Epithelial cell of prostate (primary cell): Measurements from ENCODE around the gene ERMN.
"Not testable (repeated sequence)": the region's sequence is repeated elsewhere in the genome, so short reads cannot be mapped to it uniquely, and the experiment has no call there.

Experiments used
- DNase-seq: peaks from one replicate; pipeline ENCODE4 v3.0.0-alpha.2; 2011; ENCODE audit warnings: low read depth, low spot score
- H3K27ac ChIP-seq: fragments of 450-650 bp; 2 replicates; pipeline ENCODE4 v1.5.1; 2017; ENCODE audit warnings: mild to moderate bottlenecking

Gene ERMN

GRCh38 chr2:157325786-157326185 lies at the start of gene ERMN:
ERMN (minus strand) TSS chr2:157325824; CDS start chr2:157325642, 182 bp downstream.
- no peak for DNase-seq
- no peak within 1 kb of the TSS for H3K27ac ChIP-seq

GRCh38 chr2:157375384-157375783 lies 49.8 kb upstream of the ERMN start:
- H3K27ac ChIP-seq = no peak overlapping the region
- no peak for DNase-seq

GRCh38 chr2:157368508-157368907 lies 42.9 kb upstream of the ERMN start:
- H3K27ac ChIP-seq, DNase-seq: not testable (repeated sequence)

- DNase-seq = no peak
- H3K27ac ChIP-seq = no peak overlapping the region
Measured at GRCh38 chr2:157367704-157368103, 42.1 kb upstream of the ERMN start.

GRCh38 chr2:157364257-157364974 lies 38.8 kb upstream of the ERMN start:
- H3K27ac ChIP-seq = no peak overlapping the region
- no peak for DNase-seq

- no peak for DNase-seq
Measured at GRCh38 chr2:157363612-157364101, 38.0 kb upstream of the ERMN start.

GRCh38 chr2:157362627-157363026 lies 37.0 kb upstream of the ERMN start:
- no peak overlapping the region for H3K27ac ChIP-seq
- DNase-seq = no peak

More at GRCh38 chr2:157363612-157364101, 38.0 kb upstream of the ERMN start:
- H3K27ac ChIP-seq = no peak overlapping the region

GRCh38 chr2:157361526-157361925 lies 35.9 kb upstream of the ERMN start:
- H3K27ac ChIP-seq = no peak overlapping the region
- no peak for DNase-seq

- DNase-seq = no peak
- H3K27ac ChIP-seq = no peak overlapping the region
Measured at GRCh38 chr2:157359628-157360027, 34.0 kb upstream of the ERMN start.

GRCh38 chr2:157355618-157356017 lies 30.0 kb upstream of the ERMN start:
- no peak for DNase-seq
- H3K27ac ChIP-seq = no peak overlapping the region

GRCh38 chr2:157349949-157350515 lies 24.4 kb upstream of the ERMN start:
- H3K27ac ChIP-seq = no peak overlapping the region
- no peak for DNase-seq

- no peak overlapping the region for H3K27ac ChIP-seq
- no peak for DNase-seq
Measured at GRCh38 chr2:157348291-157348921, 22.8 kb upstream of the ERMN start.

GRCh38 chr2:157345647-157346389 lies 20.2 kb upstream of the ERMN start:
- H3K27ac ChIP-seq = no peak overlapping the region
- no peak for DNase-seq

- not testable (repeated sequence) for H3K27ac ChIP-seq, DNase-seq
Measured at GRCh38 chr2:157341381-157341780, 15.8 kb upstream of the ERMN start.

GRCh38 chr2:157339965-157340655 lies 14.5 kb upstream of the ERMN start:
- H3K27ac ChIP-seq = no peak overlapping the region
- no peak for DNase-seq

GRCh38 chr2:157337978-157338377 lies 12.4 kb upstream of the ERMN start:
- H3K27ac ChIP-seq = no peak overlapping the region
- no peak for DNase-seq

- H3K27ac ChIP-seq = no peak overlapping the region
- no peak for DNase-seq
Measured at GRCh38 chr2:157336137-157337010, 10.8 kb upstream of the ERMN start.

- no peak for DNase-seq
- no peak overlapping the region for H3K27ac ChIP-seq
Measured at GRCh38 chr2:157334797-157335196, 9.2 kb upstream of the ERMN start.

GRCh38 chr2:157334335-157334734 lies 8.7 kb upstream of the ERMN start:
- H3K27ac ChIP-seq = no peak overlapping the region
- DNase-seq = no peak
